Mesothelial cell of epicardium (in vitro differentiated cells): Measurements from ENCODE around the gene ATP8A1. TPM values are rescaled to one million over a fixed set of nuclear protein-coding genes. Genes with fewer than 3 reads are reported as not detected.
A peak's percentile ranks its signal among the peaks of the same experiment; 100 is the strongest.
"Not testable (repeated sequence)": the region's sequence is repeated elsewhere in the genome, so short reads cannot be mapped to it uniquely, and the experiment has no call there.

Source experiments
- DNase-seq, 2 experiments: peaks; one replicate each; pipeline ENCODE4 v3.0.0; 2021; ENCODE audit warnings: low spot score in 2 of 2; ENCODE audit not compliant: unreplicated experiment in 2 of 2
- H3K27ac Mint-ChIP-seq: 2 replicates; pipeline ENCODE4 v1.8.0; 2021; ENCODE audit warnings: mixed read lengths
- H3K27me3 Mint-ChIP-seq: 2 replicates; pipeline ENCODE4 v1.8.0; 2021; ENCODE audit warnings: low read depth, mixed read lengths
- H3K36me3 Mint-ChIP-seq: 2 replicates; pipeline ENCODE4 v1.8.0; 2021; ENCODE audit warnings: mixed read lengths
- H3K4me1 Mint-ChIP-seq: 2 replicates; pipeline ENCODE4 v1.8.0; 2021; ENCODE audit warnings: mixed read lengths
- H3K4me3 Mint-ChIP-seq: 2 replicates; pipeline ENCODE4 v1.8.0; 2021; ENCODE audit warnings: mild to moderate bottlenecking, moderate library complexity, mixed read lengths
- H3K9me3 Mint-ChIP-seq: 2 replicates; pipeline ENCODE4 v1.8.0; 2021; ENCODE audit warnings: mixed read lengths
- total RNA-seq: library from RNA; stranded (reverse); gene quantifications from 3 replicates; pipeline ENCODE4 v1.2.1, GENCODE V29; 2021
- TF ChIP-seq, protein P1 (sequence below): fragments of 200-600 bp; sonication (generic); IDR thresholded peaks from one replicate; pipeline ENCODE4 v1.5.0; 2021; ENCODE audit warnings: antibody characterized with exemption; ENCODE audit not compliant: unreplicated experiment

ATP8A1 gene
- total RNA-seq, 1 donor from 2014 or later = 15.7 TPM

DNA sequence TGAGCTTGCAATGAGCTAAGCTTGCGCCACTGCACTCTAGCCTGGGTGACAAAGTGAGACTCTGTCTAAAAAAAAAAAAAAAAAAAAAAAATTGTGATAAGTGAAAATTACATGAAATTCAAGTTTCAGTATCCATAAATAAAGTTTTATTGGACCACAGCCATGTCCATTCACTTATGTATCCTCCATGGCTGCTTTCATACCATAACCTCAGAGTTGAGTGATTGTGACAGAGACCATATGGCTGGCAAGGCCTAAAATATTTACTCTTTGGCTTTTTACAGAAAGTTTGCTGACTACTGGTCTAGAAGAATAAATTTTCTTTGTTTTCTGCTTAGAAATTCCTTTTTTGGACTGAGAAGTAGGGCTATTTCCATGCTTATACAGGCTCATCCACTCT lies 271.4 kb downstream of the ATP8A1 start:
- Mint-ChIP-seq H3K4me3 (no peak overlapping the region), H3K9me3 (peaks cover 3% of the 10 kb centered on the region), H3K36me3 (no peaks in the 10 kb centered on the region), H3K27me3 (peaks cover 14% of the 10 kb centered on the region), H3K27ac (no peak overlapping the region), H3K4me1 (peaks cover 3% of the 10 kb centered on the region)
- DNase-seq = no peak
- TF ChIP-seq, protein P1, sequence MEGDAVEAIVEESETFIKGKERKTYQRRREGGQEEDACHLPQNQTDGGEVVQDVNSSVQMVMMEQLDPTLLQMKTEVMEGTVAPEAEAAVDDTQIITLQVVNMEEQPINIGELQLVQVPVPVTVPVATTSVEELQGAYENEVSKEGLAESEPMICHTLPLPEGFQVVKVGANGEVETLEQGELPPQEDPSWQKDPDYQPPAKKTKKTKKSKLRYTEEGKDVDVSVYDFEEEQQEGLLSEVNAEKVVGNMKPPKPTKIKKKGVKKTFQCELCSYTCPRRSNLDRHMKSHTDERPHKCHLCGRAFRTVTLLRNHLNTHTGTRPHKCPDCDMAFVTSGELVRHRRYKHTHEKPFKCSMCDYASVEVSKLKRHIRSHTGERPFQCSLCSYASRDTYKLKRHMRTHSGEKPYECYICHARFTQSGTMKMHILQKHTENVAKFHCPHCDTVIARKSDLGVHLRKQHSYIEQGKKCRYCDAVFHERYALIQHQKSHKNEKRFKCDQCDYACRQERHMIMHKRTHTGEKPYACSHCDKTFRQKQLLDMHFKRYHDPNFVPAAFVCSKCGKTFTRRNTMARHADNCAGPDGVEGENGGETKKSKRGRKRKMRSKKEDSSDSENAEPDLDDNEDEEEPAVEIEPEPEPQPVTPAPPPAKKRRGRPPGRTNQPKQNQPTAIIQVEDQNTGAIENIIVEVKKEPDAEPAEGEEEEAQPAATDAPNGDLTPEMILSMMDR = no peak

DNA sequence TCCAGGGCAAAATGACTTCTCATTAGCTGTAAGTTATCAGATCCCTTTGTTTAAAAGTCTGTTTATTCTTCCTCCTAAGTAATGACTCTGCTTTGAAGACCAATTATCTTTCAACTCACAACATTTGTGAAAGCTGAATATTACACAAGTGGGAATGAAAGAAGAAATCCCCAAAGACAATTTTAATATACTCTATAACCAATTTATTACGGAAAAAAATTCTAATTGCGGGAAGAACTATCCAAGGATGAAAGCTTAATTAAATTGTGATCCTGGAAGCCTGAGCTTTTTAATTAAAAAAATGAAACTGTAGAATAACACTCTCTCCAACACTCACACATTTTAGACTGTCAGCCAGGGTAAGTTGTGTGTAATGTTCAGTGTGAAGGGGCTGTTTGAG lies 275.2 kb downstream of the ATP8A1 start:
- peaks cover 7% of the 10 kb centered on the region for H3K9me3 Mint-ChIP-seq
- H3K27me3 Mint-ChIP-seq = peaks cover 12% of the 10 kb centered on the region
- H3K36me3 Mint-ChIP-seq = no peaks in the 10 kb centered on the region
- H3K27ac Mint-ChIP-seq = no peak overlapping the region
- DNase-seq = no peak
- no peaks in the 10 kb centered on the region for H3K4me1 Mint-ChIP-seq
- no peak overlapping the region for H3K4me3 Mint-ChIP-seq
- TF ChIP-seq, protein P1 = no peak

DNA sequence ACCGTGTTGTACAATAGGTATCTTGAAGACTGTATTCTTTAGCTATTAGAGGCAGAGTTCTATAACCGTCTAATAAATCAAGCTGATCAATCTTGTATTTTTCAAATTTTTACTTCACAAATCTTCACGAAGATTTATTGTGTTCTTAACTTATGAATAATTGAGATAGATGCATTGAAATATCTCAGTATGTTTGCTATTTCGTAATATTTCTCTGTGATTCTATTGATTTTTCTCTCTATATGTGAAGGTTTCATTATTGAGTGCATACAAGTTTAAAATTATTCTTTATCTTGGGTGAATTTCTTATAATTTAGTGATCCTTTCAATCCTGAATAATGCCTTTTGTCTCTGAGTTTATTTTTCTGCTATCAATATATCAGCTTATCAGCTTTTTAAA lies 279.4 kb downstream of the ATP8A1 start:
- peaks cover 20% of the 10 kb centered on the region for H3K9me3 Mint-ChIP-seq
- no peaks in the 10 kb centered on the region for H3K36me3 Mint-ChIP-seq
- no peaks in the 10 kb centered on the region for H3K4me1 Mint-ChIP-seq
- H3K27me3 Mint-ChIP-seq = peaks cover 23% of the 10 kb centered on the region
- DNase-seq = no peak
- H3K4me3 Mint-ChIP-seq = no peak overlapping the region
- TF ChIP-seq, protein P1 = no peak
- no peak overlapping the region for H3K27ac Mint-ChIP-seq

- not testable (repeated sequence) for DNase-seq, H3K36me3 Mint-ChIP-seq, H3K4me1 Mint-ChIP-seq, H3K4me3 Mint-ChIP-seq, H3K27ac Mint-ChIP-seq
- H3K27me3 Mint-ChIP-seq = peaks cover 11% of the 10 kb centered on the region
- peaks cover 15% of the 10 kb centered on the region for H3K9me3 Mint-ChIP-seq
Measured at GRCh38 chr4:42372303-42372702, 284.6 kb downstream of the ATP8A1 start.

DNA sequence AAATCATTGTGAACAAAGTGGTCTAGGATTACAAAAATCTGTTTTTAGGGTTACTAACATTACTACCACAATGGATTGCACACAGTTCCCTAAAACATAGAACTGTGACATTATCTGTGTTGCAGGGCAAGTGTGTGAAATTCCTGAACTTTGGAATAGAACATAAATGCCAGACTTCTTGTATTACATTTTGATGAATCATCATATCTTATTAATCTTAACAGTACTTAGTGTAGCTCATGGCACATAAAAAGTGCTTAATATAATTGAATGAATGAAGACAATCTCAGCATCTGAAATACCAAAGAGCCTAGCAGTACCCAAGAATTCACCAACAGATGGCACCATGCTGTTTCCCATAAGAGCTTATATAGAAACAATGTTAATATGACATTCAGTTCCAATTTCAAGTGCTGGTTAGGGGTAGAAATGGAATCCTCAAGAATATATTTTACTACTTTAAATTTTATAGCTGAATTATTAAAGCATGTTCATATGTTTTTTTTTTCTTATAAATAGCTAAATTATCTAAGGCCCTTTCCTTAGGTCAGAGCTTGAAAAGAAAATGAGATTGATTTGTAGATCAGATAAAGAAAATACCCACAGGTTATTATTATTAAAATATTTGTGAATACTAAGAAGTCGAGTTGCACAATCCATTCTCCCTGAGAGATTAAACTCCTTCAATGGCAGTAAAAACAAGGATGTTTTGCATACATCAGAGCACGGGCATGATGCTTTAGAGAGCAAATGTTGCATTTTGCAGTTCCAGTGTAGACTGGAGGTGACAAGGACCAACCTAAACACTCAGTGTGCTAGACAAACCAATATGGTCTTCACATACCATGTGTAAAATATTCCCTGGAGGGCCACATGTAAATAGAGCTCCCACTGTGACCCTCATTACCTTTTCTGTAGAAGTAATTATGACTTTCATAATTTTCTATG lies 285.3 kb downstream of the ATP8A1 start:
- Mint-ChIP-seq H3K27me3 (peaks cover 13% of the 10 kb centered on the region), H3K4me3 (no peak overlapping the region), H3K4me1 (peaks cover 3% of the 10 kb centered on the region), H3K9me3 (peaks cover 15% of the 10 kb centered on the region), H3K36me3 (no peaks in the 10 kb centered on the region), H3K27ac (no peak overlapping the region)
- DNase-seq = no peak
- TF ChIP-seq, protein P1 = peak; percentile 29

DNA sequence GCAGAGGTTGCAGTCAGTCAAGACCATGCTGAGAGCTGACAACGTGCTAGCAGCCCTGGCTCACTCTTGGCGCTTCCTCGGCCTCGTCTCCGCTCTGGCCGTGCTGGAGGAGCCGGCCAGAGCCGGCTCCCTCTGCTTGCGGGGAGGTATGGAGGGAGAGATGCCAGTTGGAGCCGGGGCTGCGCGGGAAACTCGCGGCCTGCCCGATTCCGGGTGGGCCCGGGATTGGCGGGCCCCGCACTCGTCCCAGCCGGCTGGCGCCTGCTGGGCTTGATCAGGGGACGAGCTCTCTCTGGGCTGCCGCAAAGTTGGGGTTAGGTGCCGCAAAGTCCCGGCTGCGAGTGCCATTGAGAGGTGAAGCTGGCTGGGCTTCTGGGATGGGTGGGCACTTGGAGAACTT lies 287.4 kb downstream of the ATP8A1 start:
- H3K4me1 Mint-ChIP-seq = peaks cover 3% of the 10 kb centered on the region
- H3K27me3 Mint-ChIP-seq = peaks cover 3% of the 10 kb centered on the region
- H3K4me3 Mint-ChIP-seq = no peak overlapping the region
- no peaks in the 10 kb centered on the region for H3K36me3 Mint-ChIP-seq
- peaks cover 5% of the 10 kb centered on the region for H3K9me3 Mint-ChIP-seq
- no peak for DNase-seq
- H3K27ac Mint-ChIP-seq = no peak overlapping the region
- TF ChIP-seq, protein P1 = no peak
